Sigmoid colon (tissue), 4 donors: ENCODE data around the gene FGGY.

Experiments
- CTCF ChIP-seq, 4 experiments: fragments of 450-650 bp in 3 of 4; fragments of 200-600 bp in 1 of 4; IDR thresholded peaks; one replicate each; pipeline ENCODE4 v1.5.1; 2016 to 2019; ENCODE audit warnings: antibody characterized with exemption in 4 of 4, mild to moderate bottlenecking in 3 of 4, moderate library complexity in 2 of 4
- EP300 ChIP-seq, 4 donors: sonication (generic); formaldehyde crosslinking; IDR thresholded peaks; one replicate each; pipeline ENCODE4 v1.6.1; 2017; ENCODE audit warnings: antibody characterized with exemption in 4 of 4

- no peak for TF ChIP-seq EP300 (IDR thresholded peaks at IDR 0.05)
- no peak for TF ChIP-seq CTCF (IDR thresholded peaks at IDR 0.05)
Observed at GRCh38 chr1:59716832-59717231, 419.9 kb downstream of the FGGY start.
